GM12878 (cell line): ENCODE results near the gene EDEM3. TPM values are rescaled to one million over a fixed set of nuclear protein-coding genes. Genes with fewer than 3 reads are reported as not detected.

ENCODE experiments used
- BCLAF1 ChIP-seq: fragments of 450-650 bp; IDR thresholded peaks from 2 replicates; pipeline ENCODE4 v1.6.1; 2017; ENCODE audit warnings: antibody characterized with exemption, mild to moderate bottlenecking, moderate library complexity
- BMI1 ChIP-seq: fragments of 450-650 bp; IDR thresholded peaks from 2 replicates; pipeline ENCODE4 v1.6.1; 2016; ENCODE audit warnings: mild to moderate bottlenecking, moderate library complexity, borderline replicate concordance
- CBX5 ChIP-seq: sonication (generic); IDR thresholded peaks from 2 replicates; pipeline ENCODE4 v1.6.1; 2016; ENCODE audit warnings: low read depth, moderate library complexity, mild to moderate bottlenecking, inconsistent platforms
- CHD2 ChIP-seq: IDR thresholded peaks from 2 replicates; pipeline ENCODE4 v1.6.1; 2011; ENCODE audit warnings: low read depth, low read length, improper control_type of control experiment, borderline replicate concordance
- DPF2 ChIP-seq: fragments of 450-650 bp; IDR thresholded peaks from 2 replicates; pipeline ENCODE4 v1.6.1; 2017; ENCODE audit warnings: mild to moderate bottlenecking
- E2F8 ChIP-seq: fragments of 450-650 bp; IDR thresholded peaks from 2 replicates; pipeline ENCODE4 v1.6.1; 2018; ENCODE audit warnings: mild to moderate bottlenecking, low read depth, moderate library complexity; ENCODE audit not compliant: partially characterized antibody
- EGR1 ChIP-seq, 2 experiments: IDR thresholded peaks; 1 replicate in 1 of 2; 2 replicates in 1 of 2; pipeline ENCODE4 v1.6.1; 2011 to 2012; ENCODE audit warnings: low read depth in 2 of 2, low read length in 2 of 2, borderline replicate concordance in 1 of 2, mild to moderate bottlenecking in 1 of 2, moderate library complexity in 1 of 2
- ELK1 ChIP-seq: IDR thresholded peaks from 2 replicates; pipeline ENCODE4 v1.6.1; 2012; ENCODE audit warnings: low read depth, low read length, improper control_type of control experiment
- ESRRA ChIP-seq: IDR thresholded peaks from 2 replicates; pipeline ENCODE4 v1.6.1; 2012; ENCODE audit warnings: mild to moderate bottlenecking, low read length, improper control_type of control experiment
- FOS ChIP-seq: IDR thresholded peaks from 3 replicates; pipeline ENCODE4 v1.6.1; 2011; ENCODE audit warnings: borderline replicate concordance; ENCODE audit not compliant: insufficient read length; ENCODE audit errors: extremely low read depth
- GATAD2B ChIP-seq: fragments of 450-650 bp; conservative IDR thresholded peaks from 2 replicates; pipeline ENCODE4 v1.6.1; 2017; ENCODE audit warnings: low read depth, mild to moderate bottlenecking, moderate library complexity
- HDAC6 ChIP-seq: fragments of 200-600 bp; sonication (generic); IDR thresholded peaks from one replicate; pipeline ENCODE4 v1.8.0; 2017; ENCODE audit warnings: antibody characterized with exemption; ENCODE audit not compliant: unreplicated experiment
- KLF5 ChIP-seq: fragments of 450-650 bp; IDR thresholded peaks from 2 replicates; pipeline ENCODE4 v1.6.1; 2014; ENCODE audit warnings: mild to moderate bottlenecking; ENCODE audit not compliant: partially characterized antibody
- LARP7 ChIP-seq: fragments of 450-650 bp; IDR thresholded peaks from 2 replicates; pipeline ENCODE4 v1.6.1; 2017; ENCODE audit warnings: mild to moderate bottlenecking
- NFIC ChIP-seq: IDR thresholded peaks from 2 replicates; pipeline ENCODE4 v1.6.1; 2012; ENCODE audit warnings: low read depth, mild to moderate bottlenecking, inconsistent platforms, low read length, moderate library complexity
- POU2F2 ChIP-seq: IDR thresholded peaks from 3 replicates; pipeline ENCODE4 v1.6.1; 2011; ENCODE audit warnings: low read depth, mild to moderate bottlenecking, low read length, borderline replicate concordance
- RAD51 ChIP-seq: fragments of 450-650 bp; IDR thresholded peaks from 2 replicates; pipeline ENCODE4 v1.6.1; 2016; ENCODE audit warnings: moderate library complexity, mild to moderate bottlenecking, inconsistent platforms
- RELA ChIP-seq: fragments of 450-650 bp; IDR thresholded peaks from 2 replicates; pipeline ENCODE4 v1.8.0; 2014; ENCODE audit warnings: borderline replicate concordance; ENCODE audit not compliant: partially characterized antibody
- RUNX3 ChIP-seq: IDR thresholded peaks from 2 replicates; pipeline ENCODE4 v1.6.1; 2012; ENCODE audit warnings: low read length, inconsistent platforms
- SMAD1 ChIP-seq: fragments of 450-650 bp; IDR thresholded peaks from 2 replicates; pipeline ENCODE4 v1.6.1; 2018; ENCODE audit warnings: mild to moderate bottlenecking, low read depth; ENCODE audit not compliant: partially characterized antibody
- SMAD5 ChIP-seq: IDR thresholded peaks from 2 replicates; pipeline ENCODE4 v1.6.1; 2016; ENCODE audit warnings: antibody characterized with exemption, low read depth
- SMARCA5 ChIP-seq: fragments of 450-650 bp; IDR thresholded peaks from 2 replicates; pipeline ENCODE4 v1.6.1; 2017; ENCODE audit warnings: mild to moderate bottlenecking
- SRF ChIP-seq, 2 experiments: IDR thresholded peaks; 2 replicates each; pipeline ENCODE4 v1.6.1; 2011; ENCODE audit warnings: low read depth in 2 of 2, low read length in 2 of 2, mild to moderate bottlenecking in 1 of 2, moderate library complexity in 1 of 2
- TCF7 ChIP-seq: IDR thresholded peaks from 2 replicates; pipeline ENCODE4 v1.6.1; 2014; ENCODE audit warnings: antibody characterized with exemption, borderline replicate concordance
- ZNF274 ChIP-seq: IDR thresholded peaks from one replicate; pipeline ENCODE4 v1.8.0; 2011; ENCODE audit not compliant: insufficient read length, insufficient read depth
- polyA plus RNA-seq, 11 experiments: library from polyadenylated mRNA; depleted of rRNA in 4 of 11; unstranded in 6 of 11; stranded (reverse) in 5 of 11; fragments of >200 nt; fragmentation: Nextera tagmentation in 4 of 11; fragmentation: Illumina TruSeq in 1 of 11; extraction: Ambion mirVana in 4 of 11; extraction: Trizol in 1 of 11; gene quantifications; 1 replicate in 1 of 11; 2 replicates in 10 of 11; pipeline versions ENCODE4 v1.2.1 to v1.2.3, GENCODE V29; 2011 to 2016; ENCODE audit warnings: inconsistent platforms in 2 of 11, missing spikeins in 2 of 11, low read depth in 1 of 11
- total RNA-seq, 4 experiments: library from RNA; depleted of rRNA in 3 of 4; stranded (reverse); fragments of >200 nt in 3 of 4; fragmentation: Illumina TruSeq in 1 of 4; extraction: Trizol in 1 of 4; gene quantifications; 2 replicates each; pipeline versions ENCODE4 v1.2.1 to v1.2.3, GENCODE V29; 2013 to 2021

Gene EDEM3
- total and polyA plus RNA-seq, 10 of the 15 experiments (the other 5 are each of a cell fraction or from before 2014, with no cell fraction given) = 6.4 to 19.3 (median 14.3) TPM

DNA sequence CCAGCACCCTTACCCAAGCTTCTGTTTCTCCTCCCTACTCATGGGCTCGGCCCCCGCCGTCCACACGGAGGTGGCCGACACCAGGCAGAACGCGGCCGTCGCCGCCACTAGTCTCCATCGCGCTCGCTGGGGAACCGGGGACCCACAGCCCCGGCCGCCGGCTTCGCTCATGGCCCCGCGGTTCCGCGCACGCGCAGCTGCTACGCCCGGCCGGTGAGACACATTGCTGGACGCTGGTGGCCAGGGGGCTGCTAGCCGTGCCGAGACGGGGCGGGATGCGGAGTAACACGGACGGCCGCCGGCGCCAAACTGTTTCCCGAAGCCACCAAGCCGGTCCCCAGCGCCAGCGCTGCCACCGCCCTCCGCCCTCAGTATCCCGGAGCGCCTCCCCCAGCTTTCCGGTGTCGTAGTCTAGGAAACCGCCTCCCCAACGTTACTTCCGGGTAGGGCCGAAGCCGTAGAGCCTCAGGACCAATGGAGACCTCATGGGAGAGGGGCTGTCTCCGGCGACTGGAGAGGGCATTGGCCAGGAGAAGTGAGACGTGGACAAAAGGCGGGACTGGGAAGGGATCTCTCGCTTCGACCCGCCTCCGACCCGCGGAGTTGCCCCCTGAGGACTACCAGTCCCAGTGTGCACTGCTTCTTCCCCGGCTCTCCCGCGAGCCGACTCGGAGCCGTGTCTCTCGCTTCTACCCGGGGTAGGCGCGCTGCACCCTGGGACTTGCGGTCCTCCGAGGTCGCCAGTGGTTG is at the start of gene EDEM3 (continued):
- TF ChIP-seq CBX5 = no peak
- no peak for TF ChIP-seq HDAC6
- TF ChIP-seq SRF (IDR thresholded peaks at IDR 0.05; ENCODE audit: low read depth in 2 of 2, low read length in 2 of 2) = peak in 1 of 2 experiments; percentile 43; a peak in 1 of 4 replicates
- peak; percentile 55; the same call in 1 of the 2 replicates for TF ChIP-seq DPF2
- peak; percentile 72 for TF ChIP-seq RUNX3
- no peak for TF ChIP-seq ESRRA
- no peak for TF ChIP-seq ZNF274
- peak; percentile 64 for TF ChIP-seq FOS
- TF ChIP-seq BMI1 = peak; percentile 84
- TF ChIP-seq NFIC = no peak
- TF ChIP-seq SMARCA5 = no peak
- no peak; the same call in 1 of the 2 replicates for TF ChIP-seq SMAD5
- TF ChIP-seq GATAD2B = 0 out of 2 replicates have a peak, but pooled peaks have one; percentile 9
- peak; percentile 97 for TF ChIP-seq CHD2
- peak; percentile 61; the same call in 1 of the 2 replicates for TF ChIP-seq LARP7
- TF ChIP-seq RAD51 = no peak
- peak in 1 of 2 experiments; percentile 53; a peak in 1 of 3 replicates for TF ChIP-seq EGR1 (IDR thresholded peaks at IDR 0.05; ENCODE audit: borderline replicate concordance in 1 of 2, low read depth in 2 of 2, low read length in 2 of 2)
- TF ChIP-seq E2F8 = peak; percentile 52
- TF ChIP-seq POU2F2 = peak; percentile 20; the same call in 2 of the 3 replicates
- TF ChIP-seq SMAD1 = no peak
- TF ChIP-seq TCF7 = no peak
- TF ChIP-seq RELA = peak; percentile 45
- TF ChIP-seq KLF5 = peak; percentile 48
- peak; percentile 40; the same call in 1 of the 2 replicates for TF ChIP-seq ELK1
- no peak for TF ChIP-seq BCLAF1
